ENCODE measurements around the gene ALDH1B1.

DNA sequence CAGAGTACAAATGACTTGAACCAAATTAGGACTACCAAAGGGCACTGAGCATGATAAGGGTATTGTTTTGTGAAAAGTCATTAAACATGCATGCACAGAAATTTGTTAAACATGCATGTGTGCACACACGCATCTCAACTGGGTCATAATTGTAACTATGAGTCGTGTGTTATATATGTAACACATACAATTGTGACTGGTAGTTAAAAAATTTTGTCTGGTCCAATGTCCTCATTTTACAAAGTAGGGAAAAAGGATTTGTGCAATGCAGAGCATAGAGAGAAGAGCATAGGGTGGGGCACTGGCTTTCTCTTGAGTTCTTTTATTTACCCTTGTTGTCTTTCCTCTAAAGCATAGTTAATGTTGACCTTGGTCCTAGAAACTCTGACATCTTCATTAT, 51.1 kb downstream of the ALDH1B1 start:
- TF ChIP-seq, protein P1, sequence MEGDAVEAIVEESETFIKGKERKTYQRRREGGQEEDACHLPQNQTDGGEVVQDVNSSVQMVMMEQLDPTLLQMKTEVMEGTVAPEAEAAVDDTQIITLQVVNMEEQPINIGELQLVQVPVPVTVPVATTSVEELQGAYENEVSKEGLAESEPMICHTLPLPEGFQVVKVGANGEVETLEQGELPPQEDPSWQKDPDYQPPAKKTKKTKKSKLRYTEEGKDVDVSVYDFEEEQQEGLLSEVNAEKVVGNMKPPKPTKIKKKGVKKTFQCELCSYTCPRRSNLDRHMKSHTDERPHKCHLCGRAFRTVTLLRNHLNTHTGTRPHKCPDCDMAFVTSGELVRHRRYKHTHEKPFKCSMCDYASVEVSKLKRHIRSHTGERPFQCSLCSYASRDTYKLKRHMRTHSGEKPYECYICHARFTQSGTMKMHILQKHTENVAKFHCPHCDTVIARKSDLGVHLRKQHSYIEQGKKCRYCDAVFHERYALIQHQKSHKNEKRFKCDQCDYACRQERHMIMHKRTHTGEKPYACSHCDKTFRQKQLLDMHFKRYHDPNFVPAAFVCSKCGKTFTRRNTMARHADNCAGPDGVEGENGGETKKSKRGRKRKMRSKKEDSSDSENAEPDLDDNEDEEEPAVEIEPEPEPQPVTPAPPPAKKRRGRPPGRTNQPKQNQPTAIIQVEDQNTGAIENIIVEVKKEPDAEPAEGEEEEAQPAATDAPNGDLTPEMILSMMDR (IDR thresholded peaks at IDR 0.05) = no peak
- TF ChIP-seq POLR2A (IDR thresholded peaks at IDR 0.05) = no peak

Measured in heart left ventricle (tissue), 13 donors.